Endothelial cell of umbilical vein (primary cell): ENCODE results near the gene MTG2. TPM values are rescaled to one million over a fixed set of nuclear protein-coding genes. Genes with fewer than 3 reads are reported as not detected.

Experiments
- BruUV-seq: library from RNA; stranded (reverse); fragments of 400-500 nt; replicated peaks from 2 replicates; lab custom pipeline; 2021; lab: Mats Ljungman, UMichigan
- CTCF ChIA-PET: fragments of 300-600, 350-600 bp; sonication (Branson Sonifier 250); formaldehyde crosslinking; loops from one replicate; lab custom pipeline; 2021; ENCODE audit warnings: antibody characterized with exemption, inconsistent platforms; lab: Charles Lee
- POLR2A ChIA-PET: fragments of 300-600, 350-600 bp; sonication (Branson Sonifier 250); formaldehyde crosslinking; loops from one replicate; lab custom pipeline; 2021; ENCODE audit warnings: antibody characterized with exemption, inconsistent platforms; lab: Charles Lee
- DNase-seq: peaks from one replicate; pipeline ENCODE4 v3.0.0-alpha.2; 2011; ENCODE audit warnings: low read depth, low spot score
- FAIRE-seq: peaks from 2 replicates; lab custom pipeline; 2011; peaks lifted over from hg19 to GRCh38; lab: Jason Lieb, UNC
- H2AFZ ChIP-seq: 2 replicates; pipeline ENCODE4 v1.6.0; 2012; ENCODE audit warnings: low read depth, low read length, control low read depth, inconsistent platforms
- H3K27ac ChIP-seq: 2 replicates; pipeline ENCODE4 v1.5.1; 2011; ENCODE audit warnings: low read depth, mild to moderate bottlenecking, control low read depth, low read length, moderate library complexity; ENCODE audit not compliant: insufficient read depth
- H3K27me3 ChIP-seq, 2 experiments: 2 replicates each; pipeline versions ENCODE4 v1.6.0 to v1.6.1; 2011; ENCODE audit warnings: low read length in 2 of 2, mixed read lengths in 1 of 2; ENCODE audit not compliant: control insufficient read depth in 2 of 2, insufficient read depth in 2 of 2
- H3K36me3 ChIP-seq, 2 experiments: 2 replicates in 1 of 2; 3 replicates in 1 of 2; pipeline ENCODE4 v1.5.1; 2011; ENCODE audit warnings: low read length in 2 of 2, mild to moderate bottlenecking in 1 of 2, moderate library complexity in 1 of 2; ENCODE audit not compliant: control insufficient read depth in 2 of 2, insufficient read depth in 2 of 2; ENCODE audit errors: extremely low read depth in 1 of 2
- H3K4me1 ChIP-seq: 3 replicates; pipeline ENCODE4 v1.5.1; 2011; ENCODE audit warnings: mild to moderate bottlenecking, low read length; ENCODE audit not compliant: control insufficient read depth, insufficient read depth; ENCODE audit errors: extremely low read depth
- H3K4me2 ChIP-seq: 2 replicates; pipeline ENCODE4 v1.6.1; 2011; ENCODE audit warnings: low read length, control low read depth, mixed read lengths; ENCODE audit not compliant: insufficient read depth
- H3K4me3 ChIP-seq, 3 experiments: fragments of 200-600 bp in 1 of 3; sonication (generic), shearing (Covaris generic) in 1 of 3; replicated peaks in 1 of 3; 2 replicates each; pipeline ENCODE4 v1.5.1; 2011 to 2016; ENCODE audit warnings: control low read depth in 3 of 3, low read length in 3 of 3, mild to moderate bottlenecking in 2 of 3, inconsistent platforms in 1 of 3, low read depth in 1 of 3, moderate library complexity in 1 of 3; ENCODE audit not compliant: insufficient read depth in 1 of 3
- H3K79me2 ChIP-seq: 2 replicates; pipeline ENCODE4 v1.6.0; 2012; ENCODE audit warnings: low read length, inconsistent platforms; ENCODE audit not compliant: control insufficient read depth, insufficient read depth
- H3K9ac ChIP-seq: replicated peaks from 2 replicates; pipeline ENCODE3; 2011; ENCODE audit warnings: low read length, control low read depth; ENCODE audit not compliant: insufficient read depth; ENCODE audit errors: extremely low read depth
- H3K9me1 ChIP-seq: replicated peaks from 3 replicates; pipeline ENCODE4 v1.6.0; 2011; ENCODE audit warnings: mild to moderate bottlenecking, low read length; ENCODE audit not compliant: control insufficient read depth, insufficient read depth; ENCODE audit errors: extremely low read depth
- H3K9me3 ChIP-seq: replicated peaks from 2 replicates; pipeline ENCODE4 v1.5.1; 2012; ENCODE audit warnings: low read length, inconsistent platforms; ENCODE audit not compliant: control insufficient read depth, insufficient read depth
- H4K20me1 ChIP-seq: replicated peaks from 2 replicates; pipeline ENCODE3; 2011; ENCODE audit warnings: mild to moderate bottlenecking, low read length; ENCODE audit not compliant: control insufficient read depth, insufficient read depth; ENCODE audit errors: extremely low read depth
- EZH2 ChIP-seq: IDR thresholded peaks from 2 replicates; pipeline ENCODE4 v1.6.1; 2012; ENCODE audit warnings: borderline replicate concordance, low read depth, mild to moderate bottlenecking, moderate library complexity, low read length, inconsistent platforms; ENCODE audit not compliant: severe bottlenecking
- FOS ChIP-seq: IDR thresholded peaks from 2 replicates; pipeline ENCODE4 v1.6.1; 2011; ENCODE audit warnings: mild to moderate bottlenecking, low read length, moderate library complexity, borderline replicate concordance; ENCODE audit not compliant: insufficient read depth
- GATA2 ChIP-seq: IDR thresholded peaks from 2 replicates; pipeline ENCODE4 v1.7.0; 2011; ENCODE audit warnings: low read depth, mild to moderate bottlenecking, moderate library complexity, mixed read lengths, low read length; ENCODE audit not compliant: insufficient read length, insufficient read depth
- JUN ChIP-seq: IDR thresholded peaks from 2 replicates; pipeline ENCODE4 v1.6.1; 2011; ENCODE audit warnings: borderline replicate concordance, low read depth; ENCODE audit not compliant: insufficient read length, insufficient read depth
- MYC ChIP-seq: IDR thresholded peaks from one replicate; pipeline ENCODE4 v1.6.1; 2011; ENCODE audit warnings: mild to moderate bottlenecking, low read depth, low read length
- POLR2A ChIP-seq: IDR thresholded peaks from 2 replicates; pipeline ENCODE4 v1.6.1; 2012; ENCODE audit warnings: low read depth, mild to moderate bottlenecking, control low read depth, low read length
- POLR2AphosphoS5 ChIP-seq: IDR thresholded peaks from 2 replicates; pipeline ENCODE4 v1.6.1; 2012; ENCODE audit warnings: low read depth, mild to moderate bottlenecking, control low read depth, low read length, moderate library complexity; ENCODE audit not compliant: insufficient read depth
- dilution Hi-C: fragments of 300-500 bp; cut with MboI; formaldehyde crosslinking; loops from one replicate; pipeline ENCODE4 v1.15.0; 2019; ENCODE audit warnings: low sequenced_read_pairs; ENCODE audit not compliant: extremely low pct_ligation_motif_present
- intact Hi-C: fragments of 100-400 bp; cut with micrococcal nuclease; formaldehyde crosslinking; loops from one replicate; pipeline ENCODE4 v1.10.0; 2022
- polyA plus RNA-seq, 4 experiments: library from polyadenylated mRNA; depleted of rRNA in 3 of 4; stranded (reverse) in 3 of 4; unstranded in 1 of 4; fragments of >200 nt; gene quantifications; 2 replicates each; pipeline versions ENCODE4 v1.2.1 to v1.2.3, GENCODE V29; 2011 to 2012; ENCODE audit warnings: missing spikeins in 1 of 4
- total RNA-seq: library from RNA; stranded (reverse); gene quantifications from 2 replicates; pipeline ENCODE4 v1.2.3, GENCODE V29; 2021
- TF ChIP-seq, protein P1 (sequence below): IDR thresholded peaks from 2 replicates; pipeline ENCODE4 v1.6.1; 2011; ENCODE audit not compliant: insufficient read depth, insufficient read length
- TF ChIP-seq, protein P2 (sequence below), 2 donors: IDR thresholded peaks; 1 replicate in 1 of 2; 2 replicates in 1 of 2; pipeline ENCODE4 v1.5.1; 2011; ENCODE audit warnings: low read length in 2 of 2, mild to moderate bottlenecking in 2 of 2, moderate library complexity in 2 of 2, control low read depth in 1 of 2, inconsistent platforms in 1 of 2, low read depth in 1 of 2; ENCODE audit not compliant: insufficient read depth in 1 of 2; ENCODE audit errors: extremely low read depth in 1 of 2

The MTG2 gene
- total and polyA plus RNA-seq, 2 donors (not counting 3 experiments of a cell fraction or from before 2014, with no cell fraction given) = 19.9 to 31.6 TPM

DNA sequence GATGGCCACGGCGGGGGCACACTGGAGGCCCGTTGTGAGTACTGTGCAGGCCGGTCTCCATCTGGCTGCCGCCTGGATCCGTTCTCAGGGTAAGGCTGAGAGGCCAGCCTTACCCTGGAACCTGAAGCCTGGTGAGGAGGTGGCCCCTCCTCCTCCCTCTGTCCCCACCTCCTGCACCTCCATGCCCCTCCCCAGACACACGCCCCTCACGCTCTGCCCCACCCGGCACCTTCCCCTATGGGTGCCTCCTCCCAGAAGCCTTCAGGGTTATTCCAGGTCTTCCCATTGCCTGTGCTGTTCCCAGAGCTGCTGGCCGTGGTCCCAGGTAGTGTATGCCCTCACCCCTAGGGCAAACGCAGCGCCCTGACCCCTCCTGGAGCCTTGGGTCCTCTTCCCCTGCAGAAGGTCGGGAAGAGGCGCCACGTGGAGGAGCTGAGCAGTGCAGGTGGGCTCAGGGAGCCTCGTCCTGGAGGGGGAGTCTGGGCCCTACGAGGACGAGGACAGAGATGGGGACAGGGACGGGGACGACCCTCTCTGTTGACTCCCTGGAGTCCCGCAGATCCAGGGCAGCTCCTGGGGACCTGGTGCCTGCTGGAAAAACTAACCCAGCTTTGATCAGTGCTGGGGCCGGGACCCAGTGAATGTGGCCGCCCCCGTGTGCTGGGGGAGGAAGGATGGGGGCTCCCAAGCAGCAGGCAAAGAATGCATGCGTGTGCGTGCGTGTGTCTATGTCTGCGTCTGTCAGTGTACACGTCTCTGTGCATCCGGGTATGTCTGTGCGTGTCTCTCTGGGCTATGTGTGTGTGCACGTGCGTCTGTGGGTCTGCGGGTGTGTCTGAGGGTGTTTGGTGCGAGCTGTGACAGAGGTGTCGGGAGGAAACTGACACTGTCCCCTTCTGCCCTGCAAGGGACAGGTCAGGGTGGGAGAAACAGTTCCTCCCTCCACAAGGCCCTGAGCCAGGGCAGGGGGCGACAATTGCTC is 45.4 kb downstream of the MTG2 start:
- Histone ChIP-seq H3K79me2 (no peaks in the 10 kb centered on the region), H3K9ac (no peak overlapping the region), H3K27me3 (no peaks in the 10 kb centered on the region), H3K9me1 (no peaks in the 10 kb centered on the region), H4K20me1 (no peaks in the 10 kb centered on the region), H3K4me3 (no peak overlapping the region), H2AFZ (no peak overlapping the region), H3K9me3 (no peaks in the 10 kb centered on the region), H3K27ac (no peak overlapping the region), H3K4me2 (no peak overlapping the region), H3K36me3 (no peaks in the 10 kb centered on the region), H3K4me1 (no peaks in the 10 kb centered on the region)
- dilution Hi-C loops = no loop called here
- intact Hi-C loops = no loop called here
- no peak for DNase-seq
- TF ChIP-seq, protein P1, sequence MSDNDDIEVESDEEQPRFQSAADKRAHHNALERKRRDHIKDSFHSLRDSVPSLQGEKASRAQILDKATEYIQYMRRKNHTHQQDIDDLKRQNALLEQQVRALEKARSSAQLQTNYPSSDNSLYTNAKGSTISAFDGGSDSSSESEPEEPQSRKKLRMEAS = no peak
- no peak for TF ChIP-seq POLR2AphosphoS5
- TF ChIP-seq POLR2A = no peak
- no peak for TF ChIP-seq MYC
- TF ChIP-seq, protein P2, sequence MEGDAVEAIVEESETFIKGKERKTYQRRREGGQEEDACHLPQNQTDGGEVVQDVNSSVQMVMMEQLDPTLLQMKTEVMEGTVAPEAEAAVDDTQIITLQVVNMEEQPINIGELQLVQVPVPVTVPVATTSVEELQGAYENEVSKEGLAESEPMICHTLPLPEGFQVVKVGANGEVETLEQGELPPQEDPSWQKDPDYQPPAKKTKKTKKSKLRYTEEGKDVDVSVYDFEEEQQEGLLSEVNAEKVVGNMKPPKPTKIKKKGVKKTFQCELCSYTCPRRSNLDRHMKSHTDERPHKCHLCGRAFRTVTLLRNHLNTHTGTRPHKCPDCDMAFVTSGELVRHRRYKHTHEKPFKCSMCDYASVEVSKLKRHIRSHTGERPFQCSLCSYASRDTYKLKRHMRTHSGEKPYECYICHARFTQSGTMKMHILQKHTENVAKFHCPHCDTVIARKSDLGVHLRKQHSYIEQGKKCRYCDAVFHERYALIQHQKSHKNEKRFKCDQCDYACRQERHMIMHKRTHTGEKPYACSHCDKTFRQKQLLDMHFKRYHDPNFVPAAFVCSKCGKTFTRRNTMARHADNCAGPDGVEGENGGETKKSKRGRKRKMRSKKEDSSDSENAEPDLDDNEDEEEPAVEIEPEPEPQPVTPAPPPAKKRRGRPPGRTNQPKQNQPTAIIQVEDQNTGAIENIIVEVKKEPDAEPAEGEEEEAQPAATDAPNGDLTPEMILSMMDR (IDR thresholded peaks at IDR 0.05; ENCODE audit: extremely low read depth in 1 of 2, insufficient read depth in 1 of 2, low read depth in 1 of 2, low read length in 2 of 2) = no peak
- TF ChIP-seq GATA2 = no peak
- no peak for TF ChIP-seq JUN
- TF ChIP-seq FOS = no peak
- TF ChIP-seq EZH2 = no peak
- no peak for FAIRE-seq
- BruUV-seq = no TSS peak
- POLR2A ChIA-PET = no interaction called here
- CTCF ChIA-PET = no interaction called here
